GM18502 (cell line): ENCODE results near the gene UNKL.

Source experiments
- ATAC-seq: cut with Tn5 transposase; IDR thresholded peaks from one replicate; pipeline ENCODE4 v1.9.1; 2021; ENCODE audit warnings: mild to moderate bottlenecking; ENCODE audit not compliant: unreplicated experiment, poor library complexity

UNKL gene

DNA sequence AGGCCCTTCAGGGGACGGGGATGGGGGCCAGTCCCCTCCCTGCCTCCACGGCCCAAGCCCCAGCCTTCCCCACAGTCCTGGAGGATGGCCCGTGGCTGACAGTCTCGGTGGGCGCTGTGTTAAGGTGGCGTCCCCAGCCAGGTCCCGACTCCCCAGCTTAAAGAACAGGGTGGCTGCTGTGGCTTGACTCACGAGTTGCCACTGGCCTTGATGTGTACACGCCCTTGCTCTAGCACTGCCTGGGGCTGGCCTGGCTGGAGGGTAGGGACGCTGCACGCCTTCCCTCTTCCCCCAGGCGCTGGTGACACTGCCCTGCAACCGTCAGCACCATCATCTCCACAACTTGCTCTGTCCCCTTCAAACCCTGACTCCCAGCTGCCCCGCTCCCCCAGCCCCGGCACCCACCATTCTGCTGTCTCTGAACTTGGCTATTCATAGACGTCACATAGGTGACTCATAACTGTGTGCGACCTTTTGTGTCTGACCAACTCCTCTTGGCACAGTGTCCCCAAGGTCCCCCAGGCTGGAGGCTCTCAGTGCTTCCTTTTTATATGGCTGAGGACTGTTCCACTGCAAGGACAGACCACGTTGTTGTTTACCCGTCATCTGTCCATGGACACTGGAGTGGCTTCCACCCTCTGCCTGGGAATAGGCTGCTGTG lies 56.5 kb downstream of the UNKL start:
- ATAC-seq, result no peak

DNA sequence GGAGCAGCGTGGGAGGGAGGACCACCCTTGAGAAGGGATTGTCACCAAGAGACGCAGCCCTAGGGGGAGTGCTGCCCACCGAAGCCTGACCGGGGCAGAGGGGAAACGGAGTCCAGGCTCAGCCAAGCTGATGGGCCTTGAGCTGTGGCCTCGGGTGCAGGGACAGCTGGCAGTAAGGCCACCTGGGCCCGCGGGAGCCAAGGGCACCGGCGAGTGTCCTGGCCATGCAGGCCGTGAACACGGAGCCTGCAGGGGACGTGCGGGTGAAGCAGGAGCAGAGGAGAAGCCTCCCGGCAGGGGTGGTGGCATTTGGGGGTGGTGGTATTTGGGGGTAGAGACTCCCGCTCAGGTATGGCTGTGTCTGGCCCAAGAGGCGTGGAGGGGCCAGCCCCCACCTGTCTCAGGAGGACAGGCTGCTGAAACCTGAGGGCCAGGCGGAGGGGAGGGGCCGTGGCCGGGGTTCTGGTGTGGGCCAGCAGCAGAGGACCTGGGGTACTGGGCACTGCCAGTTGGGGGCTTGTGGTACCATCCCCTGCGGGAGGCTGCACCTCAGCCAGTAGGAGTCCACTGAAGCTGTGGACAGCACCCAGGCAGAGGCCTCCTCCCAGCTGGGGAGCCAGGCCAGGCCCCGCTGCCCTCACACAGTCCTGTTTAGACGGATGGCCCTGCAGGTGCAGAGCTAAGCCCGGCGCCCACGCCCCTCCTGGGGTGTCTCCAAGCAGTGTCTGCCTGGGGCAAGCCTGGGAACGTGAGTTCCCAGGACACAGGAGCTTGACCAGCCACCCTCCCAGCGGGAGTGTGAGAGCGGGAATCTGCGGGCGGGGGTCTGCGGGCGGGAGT lies 58.2 kb downstream of the UNKL start:
- no peak for ATAC-seq

DNA sequence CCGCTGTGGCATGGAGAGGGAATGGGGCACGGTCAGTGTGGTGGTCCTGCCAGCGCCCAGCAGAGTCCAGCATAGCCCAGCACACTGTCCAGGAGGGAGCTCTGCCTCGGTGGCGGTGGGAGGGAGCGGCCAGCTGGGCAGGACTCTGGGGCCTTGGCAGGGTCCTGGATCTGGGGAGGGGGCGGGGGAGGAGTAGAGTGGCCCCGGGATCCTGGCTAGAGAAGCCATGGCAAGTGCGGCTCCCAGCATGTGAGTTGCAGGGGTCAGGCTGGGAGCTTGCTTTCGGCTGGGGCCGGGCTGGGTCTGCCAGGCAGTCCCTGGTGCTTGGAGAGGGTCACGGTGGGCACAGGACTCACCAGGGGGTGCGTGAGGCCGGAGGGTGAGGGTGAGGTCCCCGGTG lies 58.9 kb downstream of the UNKL start:
- ATAC-seq, result no peak

DNA sequence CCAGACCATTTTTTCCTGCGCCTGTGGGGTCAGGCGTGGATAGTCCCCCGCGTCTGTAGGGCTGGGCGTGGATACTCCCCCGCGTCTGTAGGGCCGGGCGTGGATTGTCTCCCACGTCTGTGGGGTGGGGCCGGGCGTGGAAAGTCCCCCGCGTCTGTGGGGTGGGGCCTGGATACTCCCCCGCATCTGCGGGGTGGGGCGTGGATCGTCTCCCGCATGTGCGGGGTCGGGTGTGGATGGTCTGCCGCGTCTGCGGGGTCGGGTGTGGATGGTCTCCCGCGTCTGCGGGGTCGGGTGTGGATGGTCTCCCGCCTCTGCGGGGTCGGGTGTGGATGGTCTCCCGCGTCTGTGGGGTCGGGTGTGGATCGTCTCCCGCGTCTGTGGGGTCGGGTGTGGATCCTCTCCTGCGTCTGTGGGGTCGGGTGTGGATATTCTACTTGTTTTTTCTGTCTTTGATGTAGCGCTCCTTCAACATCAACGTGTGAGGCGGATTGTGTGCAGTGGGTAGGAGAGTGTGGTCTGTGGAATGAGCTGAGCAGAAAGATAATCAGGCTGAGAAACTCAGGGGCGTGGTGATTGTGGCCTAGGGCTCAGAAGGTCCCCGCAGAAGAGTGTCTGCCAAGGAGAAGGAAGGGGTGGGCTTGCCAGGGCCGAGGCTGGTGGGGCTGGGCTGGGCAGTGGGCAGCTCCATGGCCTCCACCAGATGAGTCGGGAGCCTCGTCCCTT lies 59.5 kb downstream of the UNKL start:
- ATAC-seq, result no peak

DNA sequence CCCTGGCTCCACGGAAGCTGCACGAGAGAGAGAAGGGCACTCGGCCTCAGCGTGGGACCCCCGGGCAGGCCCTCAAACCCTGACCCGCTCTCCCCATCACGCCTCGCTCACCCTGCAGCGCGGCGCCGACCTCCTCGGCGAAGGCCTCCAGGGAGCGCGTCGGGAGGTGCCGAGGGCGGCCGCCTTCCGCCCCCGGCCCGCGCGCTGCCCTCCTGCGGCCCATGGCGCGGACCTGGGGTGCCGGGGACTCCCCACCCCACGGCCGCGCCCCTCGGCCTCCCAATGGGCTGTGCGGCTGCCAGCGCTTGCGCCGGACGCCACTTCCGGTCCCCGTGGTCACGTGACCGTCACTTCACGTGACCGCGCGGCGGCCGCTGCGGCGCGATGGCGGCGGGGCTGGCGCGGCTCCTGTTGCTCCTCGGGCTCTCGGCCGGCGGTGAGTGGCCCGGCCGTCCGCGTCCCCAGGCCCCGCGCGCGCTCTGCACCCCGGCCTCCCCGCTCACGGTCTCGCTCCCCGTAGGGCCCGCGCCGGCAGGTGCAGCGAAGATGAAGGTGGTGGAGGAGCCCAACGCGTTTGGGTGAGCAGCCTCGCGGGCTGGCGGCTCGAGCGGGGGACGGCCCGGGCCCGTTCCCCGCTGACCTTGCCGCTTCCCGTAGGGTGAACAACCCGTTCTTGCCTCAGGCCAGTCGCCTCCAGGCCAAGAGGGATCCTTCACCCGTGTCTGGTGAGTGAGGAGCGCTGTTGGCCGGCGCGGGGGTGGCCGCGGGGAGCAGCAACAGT lies 62.7 kb downstream of the UNKL start, which contains the start of the genes GNPTG and TSR3:
TSS of gene GNPTG (plus strand) at position 350 of the 781 bp plus-strand sequence. CDS start at position 385, 35 bp downstream.
TSS of gene TSR3 (minus strand) at position 297 of the 781 bp plus-strand sequence. CDS start at position 223, 74 bp downstream.
- peak; percentile 70 for ATAC-seq

DNA sequence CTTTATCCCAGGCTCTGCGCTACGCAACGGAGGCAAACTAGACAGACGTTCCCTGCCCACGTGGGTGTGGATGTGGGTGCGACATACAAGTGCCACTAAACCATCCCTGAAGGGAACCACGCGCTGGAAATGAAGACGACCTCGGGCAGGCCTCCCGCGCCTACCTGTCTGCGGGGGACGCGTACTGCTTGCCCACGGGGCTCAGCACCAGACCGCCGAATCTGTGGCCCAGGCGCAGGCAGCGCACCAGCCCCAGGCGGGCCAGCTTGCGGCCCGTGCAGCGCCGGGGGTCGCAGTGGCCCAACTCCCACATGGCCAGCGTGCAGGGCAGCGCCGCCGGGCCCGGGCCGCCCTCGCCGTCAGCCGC lies 63.3 kb downstream of the UNKL start:
- ATAC-seq, result peak; percentile 24

DNA sequence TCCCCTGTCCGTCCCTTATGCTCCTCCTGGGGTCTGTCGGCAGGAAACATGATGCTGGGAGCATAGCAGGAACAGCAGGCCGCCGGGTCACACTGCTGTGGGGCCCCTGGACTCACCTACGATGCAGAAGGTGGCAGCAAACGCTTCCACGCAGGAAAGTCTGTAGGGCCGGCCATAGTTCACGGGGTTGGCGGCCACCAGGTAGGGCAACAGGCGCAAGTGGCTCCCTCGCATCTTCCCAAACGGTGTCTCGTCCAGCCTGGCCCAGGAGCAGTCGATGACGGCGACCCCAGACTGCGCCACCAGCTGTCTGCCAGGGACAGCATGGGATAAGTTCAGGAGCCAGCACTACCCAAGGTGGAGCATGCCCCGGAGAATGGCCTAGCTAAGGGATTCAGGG lies 63.8 kb downstream of the UNKL start:
- no peak for ATAC-seq

DNA sequence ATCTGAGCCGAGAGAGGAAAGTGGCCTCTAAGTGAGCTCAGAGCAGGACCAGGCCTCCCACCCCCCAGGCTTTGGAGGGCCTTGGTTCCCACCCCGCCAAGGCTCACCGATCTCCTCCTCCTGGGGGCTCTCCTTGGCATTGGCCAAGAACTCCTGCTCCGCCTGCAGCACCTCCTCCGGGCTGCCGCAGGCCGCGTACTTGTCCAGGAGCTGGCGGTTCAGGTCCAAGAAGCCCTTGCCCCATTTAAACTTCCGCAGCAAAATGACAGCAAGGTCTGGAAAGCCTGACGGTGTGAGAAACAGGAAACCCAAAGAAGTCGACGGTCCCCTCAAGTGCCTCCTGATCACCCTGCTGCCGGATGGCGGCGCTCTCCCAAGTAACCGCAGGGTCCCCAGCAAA lies 64.6 kb downstream of the UNKL start:
- no peak for ATAC-seq

DNA sequence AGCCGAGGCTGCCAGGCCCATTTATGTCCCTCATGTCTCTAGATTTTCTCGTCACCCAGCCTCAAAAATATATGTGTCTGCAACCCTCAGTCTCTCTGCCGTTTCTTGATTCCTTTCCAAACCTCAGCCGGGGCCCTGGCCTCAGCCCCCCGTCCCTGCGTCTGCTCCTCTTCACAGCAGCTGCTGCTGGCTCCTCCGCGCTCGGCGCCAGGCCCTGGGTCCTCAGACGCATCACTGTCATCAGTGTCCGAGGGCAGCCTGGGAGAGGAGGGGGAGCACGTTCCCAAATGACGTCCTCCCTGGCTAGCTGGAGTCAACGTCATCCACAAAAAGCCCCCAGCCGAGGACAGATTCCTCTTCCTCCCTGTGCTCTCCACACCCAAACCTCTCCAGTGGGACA lies 65.2 kb downstream of the UNKL start:
- no peak for ATAC-seq

DNA sequence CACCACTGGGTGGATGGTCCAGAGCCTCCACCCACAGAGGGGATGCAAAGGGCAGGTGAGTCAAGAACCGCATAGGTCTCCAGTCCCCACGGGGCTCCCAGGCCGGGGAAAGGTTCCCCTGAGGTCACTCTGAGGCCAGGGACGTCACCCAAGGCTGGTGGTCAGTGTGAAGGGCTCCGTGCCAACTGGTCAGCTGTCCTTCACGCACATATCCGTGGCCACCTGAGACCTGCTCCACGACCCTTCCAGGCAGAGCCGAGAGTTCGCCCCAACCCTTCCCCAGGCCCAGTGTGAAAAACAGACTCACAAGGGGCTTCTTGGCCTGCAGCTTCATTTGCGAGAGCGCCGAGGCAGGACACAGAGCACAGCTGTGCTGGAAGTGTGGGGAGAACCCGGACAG lies 65.6 kb downstream of the UNKL start:
- no peak for ATAC-seq

DNA sequence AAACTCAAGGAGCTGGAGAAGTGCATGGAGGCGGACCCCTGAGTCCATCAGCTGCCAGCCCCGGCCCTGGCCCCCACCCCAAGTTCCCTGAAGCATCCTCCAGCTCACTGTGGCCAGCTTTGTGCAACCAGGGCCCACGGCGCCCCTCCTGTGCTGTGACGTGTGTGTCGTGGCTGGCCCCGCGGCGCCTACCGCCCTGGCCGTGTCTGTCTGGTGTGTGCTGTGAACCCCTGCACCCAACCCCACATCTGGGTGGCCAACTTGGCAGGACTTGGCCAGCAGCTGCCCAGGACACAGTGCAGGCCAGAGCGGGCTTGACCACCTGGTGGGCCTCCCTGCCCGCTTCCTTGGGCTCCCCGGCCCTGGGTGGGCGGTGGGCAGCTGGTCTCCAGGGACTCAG lies 66.1 kb downstream of the UNKL start:
- ATAC-seq, result no peak

DNA sequence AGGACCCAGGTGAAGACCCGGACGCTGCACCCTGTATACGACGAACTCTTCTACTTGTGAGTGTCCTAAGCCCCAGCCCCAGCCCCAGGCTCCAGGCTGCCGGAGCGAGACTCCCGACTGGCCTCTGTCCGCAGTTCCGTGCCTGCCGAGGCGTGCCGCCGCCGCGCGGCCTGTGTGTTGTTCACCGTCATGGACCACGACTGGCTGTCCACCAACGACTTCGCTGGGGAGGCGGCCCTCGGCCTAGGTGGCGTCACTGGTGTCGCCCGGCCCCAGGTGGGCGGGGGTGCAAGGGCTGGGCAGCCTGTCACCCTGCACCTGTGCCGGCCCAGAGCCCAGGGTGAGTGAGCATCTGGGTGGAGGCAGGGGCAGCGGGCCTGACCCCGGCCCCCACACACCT lies 66.5 kb downstream of the UNKL start:
- no peak for ATAC-seq

DNA sequence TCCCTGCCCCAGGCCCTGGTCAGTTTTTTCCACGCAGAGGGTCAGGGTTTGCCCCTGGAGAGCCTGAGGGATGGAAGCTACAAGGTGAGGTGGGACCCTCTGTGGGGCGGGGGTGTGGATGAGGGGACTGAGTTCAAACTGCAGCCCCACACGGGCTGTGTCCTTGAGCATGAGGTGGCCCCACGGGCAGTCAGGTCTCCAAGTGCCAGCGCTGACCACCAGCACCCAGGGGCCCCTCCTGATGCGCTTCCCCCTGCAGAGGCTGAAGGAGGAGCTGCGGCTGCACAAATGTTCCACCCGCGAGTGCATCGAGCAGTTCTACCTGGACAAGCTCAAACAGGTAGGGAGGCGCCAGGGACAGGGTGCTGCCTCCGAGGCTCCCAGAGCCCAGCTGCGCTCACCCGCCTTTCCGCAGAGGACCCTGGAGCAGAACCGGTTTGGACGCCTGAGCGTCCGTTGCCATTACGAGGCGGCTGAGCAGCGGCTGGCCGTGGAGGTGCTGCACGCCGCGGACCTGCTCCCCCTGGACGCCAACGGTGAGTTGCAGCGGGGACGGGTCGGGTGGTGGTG lies 67.1 kb downstream of the UNKL start:
- ATAC-seq, result no peak

DNA sequence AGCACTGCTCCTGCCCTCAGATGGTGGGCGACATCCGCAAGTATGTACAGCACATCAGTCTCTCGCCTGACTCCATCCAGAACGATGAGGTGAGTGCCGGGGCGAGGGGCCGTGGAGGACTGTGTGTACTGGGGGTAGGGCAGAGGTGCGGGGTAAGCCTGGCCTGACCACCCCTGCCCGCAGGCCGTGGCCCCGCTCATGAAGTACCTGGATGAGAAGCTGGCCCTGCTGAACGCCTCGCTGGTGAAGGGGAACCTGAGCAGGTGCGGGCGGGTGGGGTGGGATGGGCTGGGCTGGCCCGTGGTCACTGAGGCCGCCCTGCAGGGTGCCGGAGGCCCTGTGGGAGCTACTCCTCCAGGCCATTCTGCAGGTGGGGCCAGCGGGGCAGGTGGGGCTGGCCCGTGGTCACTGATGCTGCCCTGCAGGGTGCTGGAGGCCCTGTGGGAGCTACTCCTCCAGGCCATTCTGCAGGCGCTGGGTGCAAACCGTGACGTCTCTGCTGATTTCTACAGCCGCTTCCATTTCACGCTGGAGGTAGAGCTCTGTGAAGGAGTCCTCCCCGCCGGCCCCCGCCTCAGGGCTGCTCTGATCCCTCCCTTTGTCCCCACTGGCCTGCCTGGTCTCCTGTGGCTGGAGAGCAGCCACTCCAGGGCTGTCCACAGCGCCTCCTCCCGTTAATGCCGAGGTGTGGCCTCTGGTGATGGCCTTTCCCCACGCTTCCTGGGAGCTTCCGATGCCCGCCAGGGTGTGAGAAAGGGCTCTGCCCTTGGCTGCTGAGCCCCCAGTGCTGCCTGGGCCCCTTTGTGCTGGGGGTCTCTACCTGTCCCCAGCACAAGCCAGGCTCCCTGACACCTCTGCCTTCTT lies 67.8 kb downstream of the UNKL start:
- no peak for ATAC-seq

DNA sequence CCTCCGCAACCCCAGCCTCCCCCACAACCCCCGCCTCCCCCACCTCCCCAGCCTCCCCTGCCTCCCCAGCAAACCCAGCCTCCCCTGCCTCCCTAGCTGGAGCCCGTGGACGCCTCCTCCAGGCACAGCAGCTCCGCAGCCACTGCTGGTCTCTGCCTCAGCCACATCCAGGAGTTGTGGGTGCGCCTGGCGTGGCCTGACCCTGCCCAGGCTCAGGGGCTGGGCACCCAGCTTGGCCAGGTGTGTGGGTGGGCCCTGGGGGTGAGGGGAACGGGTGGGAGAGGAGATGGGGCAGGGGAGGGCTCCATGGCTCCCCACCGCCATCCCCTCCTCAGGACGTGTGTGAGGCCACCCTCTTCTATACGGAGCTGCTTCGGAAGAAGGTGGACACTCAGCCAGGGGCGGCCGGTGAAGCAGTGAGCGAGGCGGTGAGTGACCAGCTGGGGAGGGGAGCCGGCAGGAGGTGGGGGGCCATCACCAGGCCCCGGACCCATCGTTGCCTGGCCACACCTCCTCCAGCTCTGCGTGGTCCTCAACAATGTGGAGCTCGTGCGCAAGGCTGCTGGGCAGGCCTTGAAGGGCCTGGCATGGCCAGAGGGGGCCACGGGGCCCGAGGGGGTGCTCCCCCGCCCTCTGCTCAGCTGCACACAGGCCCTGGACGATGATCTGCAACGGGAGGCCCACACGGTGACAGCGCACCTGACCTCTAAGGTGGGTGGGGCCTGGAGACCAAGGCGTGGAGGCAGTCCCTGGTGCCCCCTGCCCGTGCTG lies 68.7 kb downstream of the UNKL start:
- no peak for ATAC-seq

DNA sequence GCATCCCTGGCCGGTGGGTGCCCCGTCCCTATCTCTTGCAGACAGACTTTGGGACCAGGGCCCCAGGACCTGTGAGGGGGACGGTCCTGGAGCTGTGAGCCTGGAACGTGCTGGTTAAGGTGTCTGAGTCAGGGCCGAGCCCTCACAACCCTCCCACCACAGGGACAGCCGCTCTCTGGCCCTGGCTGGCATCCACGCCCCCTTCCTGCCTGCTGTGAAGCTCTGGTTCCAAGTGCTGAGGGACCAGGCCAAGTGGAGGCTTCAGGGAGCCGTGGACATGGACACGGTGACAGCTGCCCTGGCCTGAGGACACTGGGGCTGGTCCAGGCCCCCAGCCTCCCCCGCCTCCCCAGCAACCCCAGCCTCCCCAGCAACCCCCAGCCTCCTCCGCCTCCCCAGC lies 69.4 kb downstream of the UNKL start:
- no peak for ATAC-seq

DNA sequence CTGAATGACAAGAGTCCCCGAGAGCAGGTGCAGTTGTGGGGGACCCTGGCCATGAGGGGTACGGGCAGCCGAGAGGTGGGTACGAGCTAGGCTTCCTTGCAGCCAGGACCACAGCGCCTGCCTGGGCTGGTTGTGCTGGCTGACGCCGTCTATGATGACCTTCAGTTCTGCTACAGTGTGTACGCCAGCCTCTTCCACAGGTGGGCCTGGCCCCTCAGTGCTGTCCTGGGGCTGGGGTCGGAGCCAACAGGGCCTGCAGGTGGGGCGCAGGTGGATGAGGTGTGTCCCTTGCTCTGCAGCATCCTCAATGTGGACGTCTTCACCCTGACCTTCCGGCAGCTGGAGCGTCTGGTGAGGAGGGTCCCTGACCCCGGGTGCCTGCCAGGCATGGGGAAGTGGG lies 70.0 kb downstream of the UNKL start:
- no peak for ATAC-seq

DNA sequence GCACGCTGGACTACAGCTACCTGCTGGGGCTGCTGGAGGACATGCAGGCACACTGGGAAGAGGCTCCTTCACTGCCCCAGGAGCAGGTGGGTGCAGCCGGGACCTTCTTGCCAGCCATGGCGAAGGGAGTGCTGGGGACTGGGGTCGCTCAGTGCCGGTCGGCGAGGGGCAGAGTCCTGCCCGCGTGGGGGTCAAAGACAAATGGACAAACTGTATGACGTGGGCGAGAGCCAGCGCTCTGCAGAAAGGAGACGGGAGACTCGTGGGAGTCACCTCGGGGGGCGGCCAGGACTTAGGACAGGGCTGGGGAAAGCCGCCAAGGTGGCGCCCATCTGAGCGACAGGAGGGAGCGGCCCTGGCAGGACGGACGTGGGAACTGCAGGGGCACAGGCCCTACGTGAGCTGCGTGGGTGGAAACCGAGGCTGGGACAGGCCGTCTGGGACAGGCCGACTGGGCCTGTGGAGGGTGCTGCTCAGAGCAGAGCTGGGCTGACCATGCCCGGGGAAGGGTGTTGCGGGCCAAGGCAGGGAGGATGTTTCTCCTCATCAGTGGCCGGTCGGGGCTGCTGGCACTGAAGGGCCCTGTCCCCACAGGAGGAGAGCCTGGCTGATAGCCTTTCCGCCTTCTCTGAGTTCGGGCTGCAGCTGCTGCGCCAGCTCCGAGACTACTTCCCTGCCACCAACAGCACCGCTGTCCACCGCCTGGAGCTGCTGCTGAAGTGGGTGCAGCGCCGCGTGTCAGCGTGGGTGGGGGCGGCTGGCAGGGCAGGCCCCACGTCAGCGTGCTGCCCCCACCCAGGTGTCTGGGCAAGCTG lies 70.9 kb downstream of the UNKL start:
- no peak for ATAC-seq
